B cell (primary cell): Measurements from ENCODE around the gene PKDREJ. TPM values are rescaled to one million over a fixed set of nuclear protein-coding genes. Genes with fewer than 3 reads are reported as not detected.

Experiments
- ATAC-seq: fragments of 200-7000 bp; cut with Tn5 transposase; one replicate; pipeline ENCODE4 v1.10.0; 2021; ENCODE audit warnings: low read depth, mild to moderate bottlenecking, moderate number of reproducible peaks, moderate library complexity
- CTCF ChIA-PET: fragments of 350-600 bp; sonication (Branson Sonifier 250); formaldehyde crosslinking; loops from one replicate; lab custom pipeline; 2021; ENCODE audit warnings: antibody characterized with exemption, inconsistent platforms; lab: Charles Lee
- POLR2A ChIA-PET: fragments of 350-600 bp; sonication (Branson Sonifier 250); formaldehyde crosslinking; loops from one replicate; lab custom pipeline; 2021; ENCODE audit warnings: antibody characterized with exemption; lab: Charles Lee
- DNase-seq: peaks from one replicate; pipeline ENCODE4 v3.0.0; 2013
- H2AFZ ChIP-seq: 2 replicates; pipeline ENCODE4 v1.6.1; 2012; ENCODE audit warnings: mild to moderate bottlenecking, low read depth, low read length; ENCODE audit not compliant: insufficient read depth, poor library complexity, severe bottlenecking
- H3K27ac ChIP-seq, 2 donors: 1 replicate in 1 of 2; 2 replicates in 1 of 2; pipeline ENCODE4 v1.5.1; 2012 to 2013; ENCODE audit warnings: low read length in 2 of 2, mild to moderate bottlenecking in 2 of 2, moderate library complexity in 1 of 2
- H3K27me3 ChIP-seq, 4 experiments: fragments of 200-600 bp in 1 of 4; sonication (generic) in 1 of 4; replicated peaks in 1 of 4; 1 replicate in 2 of 4; 2 replicates in 2 of 4; pipeline versions ENCODE4 v1.6.1 to v1.7.0; 2013 to 2016; ENCODE audit warnings: low read length in 3 of 4, mild to moderate bottlenecking in 2 of 4, mixed read lengths in 1 of 4, moderate library complexity in 1 of 4; ENCODE audit not compliant: insufficient read depth in 4 of 4, control insufficient read depth in 3 of 4; ENCODE audit errors: control extremely low read depth in 1 of 4
- H3K36me3 ChIP-seq, 2 experiments: replicated peaks in 1 of 2; 1 replicate in 1 of 2; 2 replicates in 1 of 2; pipeline versions ENCODE4 v1.6.1 to v1.7.1; 2013; ENCODE audit warnings: low read length in 1 of 2; ENCODE audit not compliant: insufficient read depth in 2 of 2, control insufficient read depth in 1 of 2; ENCODE audit errors: control extremely low read depth in 1 of 2, extremely low read depth in 1 of 2
- H3K4me1 ChIP-seq, 2 donors: fragments of 200-600 bp in 1 of 2; sonication (generic) in 1 of 2; 1 replicate in 1 of 2; 2 replicates in 1 of 2; pipeline versions ENCODE4 v1.5.1 to v1.6.1; 2013 to 2017; ENCODE audit warnings: low read length in 2 of 2; ENCODE audit not compliant: control insufficient read depth in 2 of 2, insufficient read depth in 2 of 2
- H3K4me2 ChIP-seq: replicated peaks from 2 replicates; pipeline ENCODE3; 2012; ENCODE audit warnings: mild to moderate bottlenecking, low read depth, low read length; ENCODE audit not compliant: poor library complexity, severe bottlenecking
- H3K4me3 ChIP-seq, 5 experiments: fragments of 200-600 bp in 1 of 5; sonication (generic) in 1 of 5; 1 replicate in 3 of 5; 2 replicates in 2 of 5; pipeline versions ENCODE4 v1.5.1 to v1.7.0; 2011 to 2016; ENCODE audit warnings: low read length in 4 of 5, mild to moderate bottlenecking in 4 of 5, low read depth in 2 of 5, control low read depth in 1 of 5, moderate library complexity in 1 of 5; ENCODE audit not compliant: insufficient read depth in 1 of 5; ENCODE audit errors: control extremely low read depth in 1 of 5, extremely low read depth in 1 of 5
- H3K79me2 ChIP-seq: fragments of 200-600 bp; sonication (generic); one replicate; pipeline ENCODE4 v1.6.0; 2016; ENCODE audit warnings: low read length; ENCODE audit not compliant: control insufficient read depth, insufficient read depth
- H3K9ac ChIP-seq: fragments of 200-600 bp; sonication (generic); 2 replicates; pipeline ENCODE4 v1.6.1; 2017; ENCODE audit warnings: mild to moderate bottlenecking, low read length, moderate library complexity
- H3K9me3 ChIP-seq, 3 donors: one replicate each; pipeline versions ENCODE4 v1.6.1 to v1.7.1; 2013; ENCODE audit warnings: low read length in 2 of 3; ENCODE audit not compliant: control insufficient read depth in 2 of 3, insufficient read depth in 1 of 3; ENCODE audit errors: control extremely low read depth in 1 of 3
- H4K20me1 ChIP-seq: 2 replicates; pipeline ENCODE4 v1.6.0; 2012; ENCODE audit warnings: mild to moderate bottlenecking, low read length; ENCODE audit not compliant: insufficient read depth, control insufficient read depth, poor library complexity, severe bottlenecking
- H3K27ac Mint-ChIP-seq: one replicate; pipeline ENCODE4 v1.8.0; 2021; ENCODE audit warnings: mixed read lengths
- H3K27me3 Mint-ChIP-seq: one replicate; pipeline ENCODE4 v1.8.0; 2021; ENCODE audit warnings: mixed read lengths
- H3K4me1 Mint-ChIP-seq: one replicate; pipeline ENCODE4 v1.8.0; 2021; ENCODE audit warnings: mixed read lengths
- H3K4me3 Mint-ChIP-seq: one replicate; pipeline ENCODE4 v1.8.0; 2021; ENCODE audit warnings: mixed read lengths
- H3K9me3 Mint-ChIP-seq: one replicate; pipeline ENCODE4 v1.8.0; 2022; ENCODE audit warnings: mixed read lengths; ENCODE audit not compliant: insufficient read depth
- CTCF ChIP-seq: fragments of 200-600 bp; IDR thresholded peaks from one replicate; pipeline ENCODE4 v1.8.0; 2022; ENCODE audit warnings: antibody characterized with exemption, mild to moderate bottlenecking
- EZH2 ChIP-seq: IDR thresholded peaks from 2 replicates; pipeline ENCODE4 v1.6.1; 2012; ENCODE audit warnings: borderline replicate concordance, low read depth, mild to moderate bottlenecking, moderate library complexity, low read length; ENCODE audit not compliant: insufficient read depth, poor library complexity, severe bottlenecking
- WGBS: methylation state at CpG from one replicate; pipeline ENCODE4 v1.1.5; 2013; ENCODE audit warnings: missing lambda C conversion rate; ENCODE audit not compliant: insufficient coverage; 5-methylcytosine and 5-hydroxymethylcytosine counted together
- intact Hi-C: fragments of 100-400 bp; cut with micrococcal nuclease; formaldehyde crosslinking; loops from one replicate; pipeline ENCODE4 v1.10.0; 2022
- polyA plus RNA-seq: library from polyadenylated mRNA; depleted of rRNA; stranded (reverse); fragments of >200 nt; gene quantifications from 2 replicates; pipeline ENCODE4 v1.2.3, GENCODE V29; 2012
- total RNA-seq, 2 donors: library from RNA; stranded (reverse); fragments of 120-200 nt in 1 of 2; gene quantifications; 1 replicate in 1 of 2; 2 replicates in 1 of 2; pipeline versions ENCODE4 v1.2.3 to v1.2.4, GENCODE V29; 2013 to 2022

The PKDREJ gene
- total and polyA plus RNA-seq, 2 donors (not counting 1 experiment from before 2014, with no cell fraction given) = not detected

GRCh38 chr22:46280999-46281623 lies 18.0 kb upstream of the PKDREJ start:
- Histone ChIP-seq H3K9ac (no peak overlapping the region), H2AFZ (no peak overlapping the region), H3K9me3 (no peaks in the 10 kb centered on the region), H3K4me1 (peaks cover 0 to 31% of the 10 kb centered on the region in 2 donors), H4K20me1 (no peaks in the 10 kb centered on the region), H3K4me2 (no peak overlapping the region), H3K36me3 (peaks cover 0 to 7% of the 10 kb centered on the region in 2 experiments), H3K79me2 (no peaks in the 10 kb centered on the region), H3K27me3 (no peaks in the 10 kb centered on the region), H3K4me3 (no peak overlapping the region), H3K27ac (peak overlapping the region in 1 of 2 donors; percentile 55)
- Mint-ChIP-seq H3K9me3 (no peaks in the 10 kb centered on the region), H3K4me1 (peaks cover 17% of the 10 kb centered on the region), H3K27me3 (no peaks in the 10 kb centered on the region), H3K4me3 (no peak overlapping the region), H3K27ac (peak overlapping the region; percentile 56)
- ChIA-PET POLR2A (interaction anchor here (0.6 kb wide), 1 partner anchor 27 kb away, joined by 3 read pairs; no protein-coding TSS in a partner anchor), CTCF (interaction anchor here (1.0 to 1.2 kb wide), 2 partner anchors 14 to 35 kb away, joined by 3 read pairs; no protein-coding TSS in a partner anchor)
- ATAC-seq (peak; percentile 77), DNase-seq (peak; percentile 50)
- WGBS = 80% methylated on average over 18 of the region's 19 CpGs
- intact Hi-C loops = no loop called here
- TF ChIP-seq CTCF = no peak
- TF ChIP-seq EZH2 = no peak
